GM18511 (cell line): ENCODE data around the gene CARD8.
"Not testable (repeated sequence)": the region's sequence is repeated elsewhere in the genome, so short reads cannot be mapped to it uniquely, and the experiment has no call there.

ENCODE experiments used
- ATAC-seq: cut with Tn5 transposase; IDR thresholded peaks from one replicate; pipeline ENCODE4 v1.9.1; 2021; ENCODE audit warnings: mild to moderate bottlenecking, moderate library complexity; ENCODE audit not compliant: unreplicated experiment

Gene CARD8, protein sequence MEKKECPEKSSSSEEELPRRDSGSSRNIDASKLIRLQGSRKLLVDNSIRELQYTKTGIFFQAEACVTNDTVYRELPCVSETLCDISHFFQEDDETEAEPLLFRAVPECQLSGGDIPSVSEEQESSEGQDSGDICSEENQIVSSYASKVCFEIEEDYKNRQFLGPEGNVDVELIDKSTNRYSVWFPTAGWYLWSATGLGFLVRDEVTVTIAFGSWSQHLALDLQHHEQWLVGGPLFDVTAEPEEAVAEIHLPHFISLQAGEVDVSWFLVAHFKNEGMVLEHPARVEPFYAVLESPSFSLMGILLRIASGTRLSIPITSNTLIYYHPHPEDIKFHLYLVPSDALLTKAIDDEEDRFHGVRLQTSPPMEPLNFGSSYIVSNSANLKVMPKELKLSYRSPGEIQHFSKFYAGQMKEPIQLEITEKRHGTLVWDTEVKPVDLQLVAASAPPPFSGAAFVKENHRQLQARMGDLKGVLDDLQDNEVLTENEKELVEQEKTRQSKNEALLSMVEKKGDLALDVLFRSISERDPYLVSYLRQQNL

DNA sequence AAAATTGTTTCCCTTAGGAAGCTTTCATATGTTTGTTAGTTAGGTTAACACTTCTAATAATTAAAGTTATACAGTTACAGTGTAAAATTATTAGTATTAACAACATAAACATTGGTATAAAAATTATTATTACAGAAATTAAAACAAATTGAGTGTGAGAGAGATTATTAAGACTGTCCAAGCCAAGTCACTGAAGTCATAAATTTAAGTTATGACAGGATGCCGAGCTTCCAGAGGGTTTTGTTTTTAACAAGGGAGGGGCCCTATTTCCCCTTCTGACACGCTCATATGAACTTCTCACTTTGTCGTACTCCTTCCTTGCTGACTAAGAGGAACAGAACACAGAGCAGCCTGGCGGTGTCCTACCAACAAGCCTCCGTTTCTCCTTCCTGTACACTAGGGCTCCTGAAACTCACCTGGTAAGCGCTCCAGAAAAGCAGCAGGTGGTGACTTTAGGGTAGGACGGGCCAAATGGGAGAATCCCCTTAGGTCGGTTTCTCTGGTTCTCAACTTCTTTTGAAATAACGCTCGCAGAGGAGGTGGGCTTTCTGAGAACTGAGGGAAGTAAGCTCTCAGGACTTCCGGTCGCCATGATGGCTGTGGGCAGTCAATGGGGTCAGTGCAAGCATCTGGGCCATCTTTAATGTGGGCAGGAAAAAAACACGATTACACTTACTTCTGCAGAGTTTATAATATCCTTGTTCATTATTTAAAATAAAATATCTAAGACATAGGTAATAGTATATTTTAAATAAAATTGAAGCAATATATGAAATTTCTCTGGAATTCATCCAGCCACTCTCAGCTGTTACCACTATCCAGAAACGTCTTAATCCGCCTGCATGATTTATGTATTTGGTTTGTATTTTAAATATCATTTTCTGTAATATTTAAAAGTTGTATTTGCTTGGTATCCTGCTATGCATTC lies at the start of gene CARD8:
TSS of gene CARD8 (minus strand) at position 537 of the 928 bp plus-strand sequence. CDS start 14,892 bp downstream, outside the sequence.
- ATAC-seq, result peak; percentile 66

DNA sequence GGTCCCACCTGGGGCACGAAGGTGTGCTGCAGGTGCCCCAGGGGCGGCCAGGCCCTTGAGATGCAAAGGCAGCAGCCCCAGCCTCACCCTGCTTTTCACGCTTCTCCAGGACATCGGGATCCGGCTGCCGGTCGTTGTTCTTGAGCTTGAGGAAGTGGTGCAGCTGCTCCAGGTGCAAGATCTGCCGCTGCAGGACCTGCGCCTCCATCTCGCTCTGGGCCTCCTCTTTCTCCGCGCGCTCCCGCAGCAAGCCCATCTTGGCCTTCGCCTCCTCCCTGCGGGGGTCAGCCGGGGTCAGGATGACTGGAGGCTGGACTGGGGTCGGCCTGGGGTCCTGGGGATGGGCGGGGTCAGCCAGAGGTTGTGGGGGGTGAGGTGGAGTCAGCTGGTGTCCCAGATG lies 48.2 kb upstream of the CARD8 start:
- no peak for ATAC-seq

DNA sequence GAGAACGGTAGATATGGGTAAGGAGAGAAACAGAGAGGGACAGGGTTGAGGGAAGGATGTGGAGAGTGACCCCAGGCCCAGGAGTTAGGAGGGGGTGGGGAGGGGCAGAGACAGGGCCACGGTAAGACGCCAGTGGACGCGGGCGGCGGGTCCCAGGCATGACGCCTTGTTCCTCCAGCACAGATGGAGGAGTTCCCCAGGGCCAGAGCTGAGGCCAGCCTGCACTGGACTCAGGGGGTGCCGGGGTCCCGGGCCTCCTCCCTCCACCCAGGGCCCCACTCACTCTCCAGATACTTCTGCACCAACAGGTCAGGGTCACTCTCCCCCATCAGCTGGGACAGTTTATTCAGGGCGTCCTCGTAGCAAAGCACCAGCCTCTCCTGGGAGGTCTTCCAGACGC lies 47.7 kb upstream of the CARD8 start:
- no peak for ATAC-seq

DNA sequence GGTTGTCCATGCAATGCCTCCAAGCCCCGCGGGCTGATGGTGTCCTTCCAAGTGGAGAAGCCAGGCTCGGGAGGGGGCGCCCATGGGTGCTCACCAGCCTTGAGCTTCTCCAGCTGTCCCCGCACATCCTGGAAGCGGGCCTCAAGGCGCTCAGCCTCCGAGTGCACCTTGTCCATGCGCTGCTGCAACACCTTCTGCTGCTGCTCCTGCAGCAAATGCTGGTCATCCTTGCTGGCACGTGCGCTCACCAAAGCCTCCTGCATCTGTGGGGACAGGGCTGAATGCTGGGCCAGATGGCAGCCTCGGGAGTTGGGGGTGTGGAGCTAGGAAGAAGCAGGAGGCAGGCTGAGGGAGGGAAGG lies 46.9 kb upstream of the CARD8 start:
- ATAC-seq, result no peak

DNA sequence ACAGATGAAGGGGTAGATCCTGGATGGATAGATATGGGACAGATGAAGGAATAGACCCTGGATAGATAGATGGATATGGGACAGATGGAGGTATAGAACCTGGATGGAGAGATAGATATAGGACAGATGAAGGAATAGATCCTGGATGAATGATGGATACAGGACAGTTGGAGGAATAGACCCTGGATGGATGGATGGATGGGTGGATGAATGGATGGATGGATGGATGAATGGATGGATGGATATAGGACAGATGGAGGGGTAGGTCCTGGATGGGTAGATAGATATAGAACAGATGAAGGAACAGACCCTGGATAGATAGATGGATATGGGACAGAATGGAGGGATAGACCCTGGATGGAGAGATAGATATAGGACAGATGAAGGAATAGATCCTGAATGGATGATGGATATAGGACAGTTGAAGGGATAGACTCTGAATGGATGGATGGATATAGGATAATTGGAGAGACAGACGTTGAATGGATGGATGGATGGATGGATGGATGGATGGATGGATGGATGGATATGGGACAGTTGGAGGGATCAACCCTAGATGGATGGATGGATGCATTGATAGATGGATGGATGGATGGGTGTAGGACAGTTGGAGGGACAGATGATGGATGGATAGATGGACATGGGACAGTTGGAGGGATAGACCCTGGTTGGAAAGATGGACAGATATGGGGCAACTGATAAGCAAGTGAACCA lies 46.3 kb upstream of the CARD8 start:
- no peak for ATAC-seq

DNA sequence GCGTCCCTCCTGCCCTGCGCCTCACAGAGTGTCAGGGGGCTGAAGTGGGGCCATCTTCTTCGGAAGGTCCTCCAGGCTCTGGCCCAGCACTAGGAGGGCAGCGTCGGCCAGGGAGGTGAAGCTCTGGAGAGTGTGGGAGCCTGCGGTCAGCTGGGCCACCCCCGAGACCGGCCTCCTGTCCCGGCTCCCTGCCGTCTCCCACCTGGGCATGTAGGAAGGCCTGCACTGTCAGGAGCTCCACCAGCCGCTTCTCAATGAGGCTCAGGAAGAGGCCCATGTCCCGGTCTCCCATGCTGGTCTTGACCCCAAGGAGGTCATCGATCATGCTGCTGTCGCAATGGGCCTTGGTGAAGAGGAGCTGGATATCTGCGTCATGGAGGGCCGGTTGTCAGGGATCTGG lies 42.3 kb upstream of the CARD8 start:
- no peak for ATAC-seq

DNA sequence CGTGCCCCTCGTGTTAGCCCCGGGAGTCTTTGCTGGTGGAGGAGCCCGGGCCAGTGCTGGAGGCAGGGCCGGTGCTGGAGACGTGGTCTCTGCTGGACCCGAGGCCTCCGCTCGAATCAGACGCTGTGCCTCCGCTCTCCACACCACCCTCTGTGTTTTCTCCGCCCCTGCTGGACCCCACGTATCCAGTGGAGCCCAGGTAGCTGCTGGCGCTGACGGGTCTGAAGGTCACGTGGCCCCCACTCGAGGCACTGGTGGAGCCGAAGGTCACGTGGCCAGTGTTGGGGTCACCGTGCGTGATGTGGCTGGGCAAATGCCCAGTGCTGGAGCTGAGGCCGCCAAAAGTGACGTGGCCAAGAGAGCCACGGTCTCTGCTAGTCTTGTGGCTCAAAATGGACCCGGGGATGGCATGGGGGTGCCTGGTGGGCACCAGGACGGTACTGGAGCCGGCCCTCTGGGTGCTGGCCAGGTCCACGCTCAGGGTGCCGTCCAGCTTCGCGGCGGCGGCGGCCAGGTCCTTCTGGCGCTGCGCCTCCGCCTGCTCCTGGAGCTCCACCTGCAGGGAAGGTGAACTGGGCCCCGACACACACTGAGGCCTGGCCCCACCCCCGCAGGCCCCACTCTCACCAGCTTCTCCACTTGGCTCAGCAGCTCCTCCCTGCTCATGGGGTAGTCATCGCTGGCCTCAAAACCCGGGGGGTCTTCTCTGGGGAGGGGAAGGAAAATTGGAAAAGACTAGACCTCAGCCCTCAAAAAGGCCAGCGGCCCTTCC lies 41.4 kb upstream of the CARD8 start:
- ATAC-seq, result no peak

DNA sequence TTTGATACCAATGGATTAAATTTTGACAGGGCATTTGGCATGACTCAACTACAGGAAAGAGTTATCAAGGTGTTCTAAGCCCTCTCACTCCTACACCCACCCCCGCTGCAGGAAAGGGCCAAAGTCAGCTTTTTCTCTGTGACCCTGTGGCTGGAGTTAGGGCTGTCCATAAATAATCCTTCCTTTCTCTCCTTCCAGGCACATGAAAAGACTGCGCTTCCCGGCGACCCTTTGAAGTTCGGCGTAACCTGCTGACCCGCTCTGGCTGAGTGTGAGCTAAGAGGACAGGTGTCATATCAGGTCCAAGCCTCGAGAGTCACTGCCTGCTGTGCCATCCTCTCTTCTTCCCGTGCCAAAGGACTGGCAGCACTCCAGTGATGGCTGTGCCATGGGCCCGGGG lies 39.7 kb upstream of the CARD8 start:
- ATAC-seq, result no peak

DNA sequence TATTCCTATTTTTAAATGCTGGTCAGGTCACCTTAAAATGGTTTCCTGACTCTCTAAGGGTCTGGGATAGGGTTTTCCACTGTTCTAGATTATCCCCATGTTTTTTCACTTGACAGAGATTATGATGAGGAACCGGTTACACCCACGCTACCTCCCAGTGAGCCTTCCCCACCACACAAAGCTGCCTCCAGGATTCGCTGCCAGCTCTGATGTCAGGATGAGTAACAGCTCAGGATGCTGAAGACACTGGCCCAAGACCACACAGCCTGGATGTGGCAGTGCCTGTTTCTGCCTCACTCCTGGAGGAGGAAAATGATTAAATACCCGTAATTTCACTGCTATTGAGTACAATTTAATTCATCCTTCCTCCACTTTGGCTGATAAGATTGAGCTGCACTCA lies 37.1 kb upstream of the CARD8 start:
- ATAC-seq, result no peak

DNA sequence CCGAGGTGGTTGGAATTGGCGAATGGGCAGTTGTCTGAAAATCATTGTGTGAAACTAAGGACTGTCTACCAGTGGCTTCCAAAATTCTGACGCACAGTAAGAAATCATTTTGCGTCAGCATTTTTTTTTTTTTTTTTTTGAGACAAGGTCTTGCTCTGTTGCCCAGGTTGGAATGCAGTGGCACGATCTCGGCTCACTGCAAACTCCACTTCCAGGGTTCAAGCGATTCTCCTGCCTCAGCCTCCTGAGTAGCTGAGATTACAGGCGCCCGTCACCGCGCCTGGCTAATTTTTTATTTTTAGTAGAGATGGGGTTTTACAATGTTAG lies 35.7 kb upstream of the CARD8 start:
- not testable (repeated sequence) for ATAC-seq

DNA sequence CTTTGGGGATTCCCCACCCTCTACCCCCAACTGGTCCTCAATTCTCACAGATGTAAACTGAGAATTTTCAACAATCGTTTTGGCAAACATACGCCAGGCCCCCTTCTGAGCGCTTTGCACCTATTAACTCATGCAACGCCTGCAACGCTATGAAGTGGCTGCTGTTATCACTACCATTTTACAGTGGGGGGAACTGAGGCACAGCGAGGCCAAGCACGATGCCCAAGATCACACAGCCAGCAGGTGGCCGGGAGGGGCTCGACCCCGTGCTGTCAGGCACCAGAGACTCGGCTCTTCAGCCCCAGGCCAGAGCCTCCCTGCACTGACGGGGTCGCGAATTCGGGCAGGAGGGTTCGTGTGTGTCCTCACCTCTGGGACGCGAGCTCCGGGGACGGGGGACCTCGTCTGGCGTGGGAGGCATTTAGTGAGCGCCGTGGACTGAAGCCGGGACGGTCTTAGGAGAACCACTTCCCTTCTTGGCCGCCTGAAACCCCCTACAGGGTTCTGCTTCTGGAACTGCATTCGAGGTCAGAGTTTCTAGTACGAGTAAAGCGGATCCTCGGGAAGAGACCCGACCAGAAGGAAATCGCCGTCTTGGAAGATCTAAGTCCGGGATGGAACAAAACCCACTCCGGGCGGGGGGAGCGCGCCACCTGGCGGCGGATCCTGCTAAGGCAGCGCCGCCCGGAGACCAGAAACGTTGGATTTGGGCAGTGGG lies 35.2 kb upstream of the CARD8 start:
- ATAC-seq, result no peak

DNA sequence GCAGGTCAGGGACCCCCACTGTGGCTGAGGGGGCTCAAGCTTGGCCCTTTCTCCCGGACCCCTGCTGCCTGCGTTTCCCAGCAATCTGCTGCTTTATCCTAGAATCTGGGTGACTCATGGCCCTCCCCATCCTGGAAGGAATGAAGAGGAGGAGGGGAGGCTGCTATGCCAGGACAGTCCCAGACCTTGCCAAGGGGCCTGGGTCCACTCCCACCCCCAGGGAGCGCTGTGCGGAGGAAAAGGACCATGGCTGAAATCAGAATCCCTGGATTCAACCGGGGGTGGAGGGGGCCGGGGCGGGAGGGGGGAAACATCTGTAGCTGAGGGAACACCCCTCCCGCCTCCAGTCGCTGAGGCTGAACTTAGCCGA lies 34.7 kb upstream of the CARD8 start:
- no peak for ATAC-seq

DNA sequence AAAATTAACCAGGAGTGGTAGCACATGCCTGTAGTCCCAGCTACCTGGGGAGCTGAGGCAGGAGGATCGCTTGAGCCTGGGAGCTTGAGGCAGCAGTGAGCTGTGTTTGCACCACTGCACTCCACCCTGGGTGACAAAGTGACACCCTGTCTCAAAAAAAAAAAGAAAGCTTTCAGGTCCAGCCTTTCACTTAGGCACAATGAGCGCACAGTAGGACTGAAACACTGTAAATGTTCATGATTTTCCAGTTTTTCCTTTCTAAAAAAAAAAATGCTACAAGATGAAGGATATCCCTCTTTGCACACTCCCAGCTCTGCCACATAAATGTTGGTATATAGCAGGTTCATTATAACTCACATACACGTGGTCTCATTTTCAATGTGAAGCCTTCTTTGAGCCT lies 32.0 kb upstream of the CARD8 start:
- ATAC-seq, result no peak

DNA sequence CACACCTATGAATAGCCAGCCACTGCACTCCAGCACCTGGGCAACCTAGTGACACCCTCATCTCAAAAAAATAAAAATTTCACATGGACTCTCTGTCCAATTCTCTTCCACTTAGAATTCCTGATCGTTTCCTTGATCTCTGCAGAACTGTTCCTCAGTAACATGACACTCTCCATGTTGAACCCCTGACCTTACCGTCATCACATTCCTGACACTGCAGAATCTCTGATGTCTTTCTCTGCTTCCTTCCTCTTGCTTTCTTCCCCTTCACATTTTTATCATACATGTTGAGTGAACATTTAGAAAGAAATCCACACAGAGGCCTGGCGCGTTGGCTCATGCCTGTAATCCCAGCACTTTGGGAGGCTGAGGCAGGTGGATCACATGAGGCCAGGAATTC lies 29.2 kb upstream of the CARD8 start:
- ATAC-seq, result no peak

DNA sequence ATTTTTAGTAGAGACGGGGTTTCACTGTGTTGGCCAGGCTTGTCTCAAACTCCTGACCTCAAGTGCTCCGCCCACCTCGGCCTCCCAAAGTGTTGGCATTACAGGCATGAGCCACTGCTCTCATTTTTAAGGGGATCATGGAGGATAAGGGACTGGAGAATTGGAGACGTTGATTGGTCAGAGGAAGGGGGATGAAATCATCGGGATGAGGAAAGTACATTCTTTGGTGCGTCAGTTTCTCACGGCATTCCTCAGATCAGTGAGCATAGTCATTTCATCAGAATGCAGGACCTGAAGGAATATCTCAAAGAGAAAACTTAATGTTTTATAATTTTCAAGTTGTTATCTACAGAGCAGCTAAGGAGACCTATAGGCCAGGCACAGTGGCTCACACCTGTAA lies 28.2 kb upstream of the CARD8 start:
- ATAC-seq, result no peak

DNA sequence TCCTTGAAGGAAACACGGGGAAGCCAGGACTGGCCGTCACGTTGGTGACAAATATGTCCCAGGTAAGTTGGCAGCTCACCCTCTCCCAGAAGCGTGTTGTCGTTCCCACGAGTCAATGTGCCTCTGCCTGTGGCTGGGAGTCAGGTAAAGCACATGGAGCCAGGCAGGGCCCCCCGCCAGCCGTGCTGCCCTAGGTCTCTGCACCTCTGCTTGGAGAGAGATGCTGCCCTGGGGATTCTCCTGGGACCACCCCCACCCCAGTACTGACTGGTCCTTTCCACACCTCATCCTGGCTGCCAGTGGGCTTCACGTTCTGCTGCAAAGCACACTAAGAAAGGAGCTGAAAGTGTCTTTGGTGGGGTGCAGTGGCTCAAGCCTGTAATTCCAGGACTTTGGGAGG lies 24.0 kb upstream of the CARD8 start:
- ATAC-seq, result no peak

DNA sequence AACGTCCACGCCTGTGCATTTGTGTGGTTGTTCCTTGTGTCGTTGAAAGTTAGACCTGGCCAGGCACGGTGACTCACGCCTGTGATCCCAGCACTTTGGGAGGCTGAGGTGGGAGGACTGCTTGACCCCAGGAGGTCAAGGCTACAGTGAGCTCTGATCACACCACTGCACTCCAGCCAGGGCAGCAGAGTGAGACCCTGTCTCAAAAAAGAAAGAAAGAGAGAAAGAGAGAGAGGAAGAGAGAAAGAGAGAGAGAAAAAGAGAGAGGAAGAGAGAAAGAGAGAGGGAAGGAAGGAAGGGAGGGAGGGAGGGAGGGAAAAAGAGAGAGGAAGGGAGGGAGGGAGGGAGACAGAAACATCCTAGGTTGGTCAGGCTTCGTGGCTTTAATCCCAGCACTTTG lies 19.2 kb upstream of the CARD8 start:
- no peak for ATAC-seq

DNA sequence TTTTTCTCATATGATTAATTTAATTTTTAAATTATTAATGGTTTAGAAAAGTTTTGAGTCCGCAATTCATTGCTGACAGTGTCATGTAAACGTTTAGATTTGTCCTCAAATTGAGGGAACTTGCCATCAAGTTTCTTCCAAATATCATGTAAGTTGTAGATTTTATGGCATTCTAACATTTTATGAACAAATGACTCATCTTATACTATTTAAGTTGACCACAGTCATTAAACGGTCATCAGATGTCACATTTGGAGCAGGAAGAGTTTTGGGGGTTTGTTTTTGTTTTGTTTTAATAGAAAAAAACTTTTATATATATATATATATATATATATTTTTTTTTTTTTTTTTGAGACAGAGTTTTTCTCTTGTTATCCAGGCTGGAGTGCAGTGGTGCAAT lies 18.5 kb upstream of the CARD8 start:
- no peak for ATAC-seq

DNA sequence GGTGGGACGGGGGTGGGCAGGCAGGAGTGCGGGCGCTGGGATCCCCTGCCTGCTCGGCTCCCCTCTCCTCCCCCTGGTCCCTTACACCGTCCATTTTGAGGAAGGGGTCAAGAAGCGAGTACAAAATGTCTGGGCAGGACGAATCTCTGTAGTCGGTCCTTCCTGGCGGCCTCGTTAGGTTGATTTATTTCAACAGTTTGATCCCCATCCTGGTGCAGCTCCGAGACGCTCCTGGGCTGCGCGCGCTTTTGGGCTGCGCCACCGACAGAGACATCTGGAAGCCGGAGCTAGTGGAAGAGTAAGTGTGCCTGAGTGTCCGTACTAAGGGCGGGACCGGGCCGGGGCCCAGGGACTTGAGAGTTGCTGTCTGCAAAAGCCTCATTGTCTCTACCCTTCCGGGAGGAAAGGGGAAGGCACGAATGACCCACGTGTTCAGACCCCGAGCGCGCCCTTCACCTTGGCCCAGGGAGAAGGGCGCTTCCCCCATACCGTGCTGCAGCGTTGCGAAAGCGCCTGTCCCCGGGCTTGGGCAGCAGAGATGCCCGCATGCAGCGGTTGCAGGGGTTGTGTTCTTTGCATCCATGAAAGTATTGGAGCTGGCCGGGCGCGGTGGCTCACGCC lies 15.9 kb upstream of the CARD8 start:
- ATAC-seq, result no peak

DNA sequence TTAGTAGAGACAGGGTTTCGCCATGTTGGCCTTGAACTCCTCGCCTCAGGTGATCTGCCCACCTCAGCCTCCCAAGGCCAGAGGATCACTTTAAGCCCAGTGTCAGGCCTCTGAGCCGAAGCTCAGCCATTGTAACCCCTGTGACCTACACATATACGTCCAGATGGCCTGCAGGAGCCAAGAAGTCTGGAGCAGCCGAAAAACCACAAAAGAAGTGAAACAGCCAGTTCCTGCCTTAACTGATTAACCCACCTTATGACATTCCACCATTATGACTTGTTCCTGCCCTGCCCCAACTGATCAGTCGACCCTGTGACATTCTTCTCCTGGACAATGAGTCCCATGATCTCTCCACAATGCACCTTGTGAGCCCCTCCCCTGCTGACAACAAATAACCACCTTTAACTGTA lies 13.9 kb upstream of the CARD8 start:
- not testable (repeated sequence) for ATAC-seq
